H1 (cell line): ENCODE data around the gene KANSL1.

Experiments
- CHD2 ChIP-seq: IDR thresholded peaks from 2 replicates; pipeline ENCODE4 v1.6.1; 2012; ENCODE audit warnings: low read length, improper control_type of control experiment
- CTCF ChIP-seq, 3 experiments: IDR thresholded peaks; 1 replicate in 2 of 3; 2 replicates in 1 of 3; pipeline versions ENCODE4 v1.5.1 to v1.6.1; 2011; ENCODE audit warnings: low read length in 3 of 3, mild to moderate bottlenecking in 3 of 3, inconsistent platforms in 2 of 3, low read depth in 1 of 3, moderate library complexity in 1 of 3; ENCODE audit not compliant: insufficient read depth in 1 of 3; ENCODE audit errors: control extremely low read depth in 1 of 3
- E2F6 ChIP-seq: IDR thresholded peaks from 2 replicates; pipeline ENCODE4 v1.6.1; 2012; ENCODE audit warnings: inconsistent platforms
- EZH2 ChIP-seq: fragments of 200-600 bp; sonication (generic); IDR thresholded peaks from 2 replicates; pipeline ENCODE4 v1.7.1; 2012; ENCODE audit warnings: low read depth, mild to moderate bottlenecking, moderate library complexity, low read length, inconsistent platforms; ENCODE audit not compliant: severe bottlenecking
- MAX ChIP-seq: IDR thresholded peaks from 2 replicates; pipeline ENCODE4 v1.6.1; 2012; ENCODE audit warnings: inconsistent platforms
- PHF8 ChIP-seq: fragments of 200-600 bp; sonication (generic); conservative IDR thresholded peaks from 2 replicates; pipeline ENCODE4 v1.7.1; 2012; ENCODE audit warnings: low read depth, mild to moderate bottlenecking, inconsistent platforms, low read length, moderate library complexity
- POLR2A ChIP-seq, 2 experiments: IDR thresholded peaks; 1 replicate in 1 of 2; 2 replicates in 1 of 2; pipeline ENCODE4 v1.6.1; 2011; ENCODE audit warnings: low read depth in 2 of 2, low read length in 2 of 2, mild to moderate bottlenecking in 2 of 2; ENCODE audit errors: control extremely low read depth in 1 of 2
- POLR2AphosphoS5 ChIP-seq: IDR thresholded peaks from 2 replicates; pipeline ENCODE4 v1.6.1; 2011; ENCODE audit warnings: low read depth, low read length
- SP2 ChIP-seq: IDR thresholded peaks from 2 replicates; pipeline ENCODE4 v1.6.1; 2012; ENCODE audit warnings: mild to moderate bottlenecking, low read length, inconsistent platforms

GRCh38 chr17:46056800-46057304 is 136.4 kb downstream of the KANSL1 start:
- TF ChIP-seq POLR2A (IDR thresholded peaks at IDR 0.05; ENCODE audit: control extremely low read depth in 1 of 2, low read depth in 2 of 2, low read length in 2 of 2) = no peak
- no peak for TF ChIP-seq EZH2
- TF ChIP-seq POLR2AphosphoS5 = no peak
- TF ChIP-seq MAX = no peak
- TF ChIP-seq CHD2 = no peak
- TF ChIP-seq CTCF (IDR thresholded peaks at IDR 0.05; ENCODE audit: control extremely low read depth in 1 of 3, insufficient read depth in 1 of 3, low read depth in 1 of 3, low read length in 3 of 3) = no peak
- no peak for TF ChIP-seq E2F6
- no peak for TF ChIP-seq SP2
- TF ChIP-seq PHF8 = no peak
